ENCODE results near the gene ZFP36L2. TPM values are rescaled to one million over a fixed set of nuclear protein-coding genes. Genes with fewer than 3 reads are reported as not detected.
A peak's percentile ranks its signal among the peaks of the same experiment; 100 is the strongest.

Gene ZFP36L2
- total and polyA plus RNA-seq, 9 of the 15 experiments (the other 6 are each of a cell fraction or from before 2014, with no cell fraction given) = 4.1 to 60.6 (median 20.3) TPM

GRCh38 chr2:43186679-43187374, 39.6 kb downstream of the ZFP36L2 start:
- H3K27ac ChIP-seq (ENCODE audit: extremely low read depth, low read depth, low read length) = peak overlapping the region; percentile 40
- H3K27me3 ChIP-seq (ENCODE audit: control insufficient read depth in 2 of 2, insufficient read depth in 2 of 2, low read length in 2 of 2) = no peaks in the 10 kb centered on the region
- peaks cover 56 to 57% of the 10 kb centered on the region in 2 experiments for H3K4me1 ChIP-seq (replicated peaks in 1 of 2; ENCODE audit: control insufficient read depth in 2 of 2, insufficient read depth in 2 of 2, low read length in 2 of 2)
- H3K9me3 ChIP-seq (replicated peaks; ENCODE audit: control insufficient read depth, insufficient read depth, low read depth, low read length) = no peaks in the 10 kb centered on the region
- no peaks in the 10 kb centered on the region for H3K9me1 ChIP-seq (ENCODE audit: control insufficient read depth, insufficient read depth, low read length)
- TF ChIP-seq ZBTB49 (CRISPR knock-in tag; IDR thresholded peaks at IDR 0.05; ENCODE audit: borderline replicate concordance) (no peak), ZNF592 (IDR thresholded peaks at IDR 0.05) (peak; percentile 51; the same call in 1 of the 2 replicates), ZNF431 (CRISPR knock-in tag; IDR thresholded peaks at IDR 0.05) (no peak), ZFX (CRISPR knock-in tag; IDR thresholded peaks at IDR 0.05) (peak; percentile 42; the same call in 1 of the 2 replicates), RAD51 (IDR thresholded peaks at IDR 0.05; ENCODE audit: borderline replicate concordance, low read depth) (no peak)
- H3K79me2 ChIP-seq (ENCODE audit: control insufficient read depth, insufficient read depth, low read length) = no peaks in the 10 kb centered on the region
- FAIRE-seq (no peak), DNase-seq (ENCODE audit: extremely low read depth in 1 of 4, low spot score in 3 of 4) (peak in 3 of 4 experiments; percentile 49 to 58 (median 50)), ATAC-seq (no peak; the same call in 2 of the 3 replicates)
- no TSS peak for BruUV-seq (replicated peaks)
- ChIA-PET POLR2A (interaction anchor here (0.5 to 1.2 kb wide), 6 partner anchors 7 to 375 kb away, joined by 3 to 4 read pairs (median 3); no protein-coding TSS in a partner anchor), CTCF (ENCODE audit: low intra/inter-chr PET ratio) (no interaction called here)
- no peaks in the 10 kb centered on the region for H4K20me1 ChIP-seq (replicated peaks; ENCODE audit: control insufficient read depth, insufficient read depth, low read length)
- H2AFZ ChIP-seq (ENCODE audit: low read depth, low read length) = peak overlapping the region; percentile 66
- peak overlapping the region; percentile 3 for H3K4me2 ChIP-seq (ENCODE audit: insufficient read depth, low read length)
- WGBS (ENCODE audit: insufficient coverage, low coverage, missing lambda C conversion rate) = 71% methylated on average over 9 of the region's 12 CpGs
- no peaks in the 10 kb centered on the region for H3K36me3 ChIP-seq (ENCODE audit: control insufficient read depth, insufficient read depth, low read length)
- in situ Hi-C loops (cut with MboI) = no loop called here
- peak overlapping the region; percentile 50 to 81 for H3K9ac ChIP-seq (ENCODE audit: insufficient read depth in 1 of 2, low read depth in 2 of 2, low read length in 2 of 2)
- intact Hi-C loops (cut with micrococcal nuclease) = no loop called here
- H3K4me3 ChIP-seq = no peak overlapping the region

All from K562 (cell line).